GM12878 (cell line): ENCODE data around the gene BFSP2. TPM values are rescaled to one million over a fixed set of nuclear protein-coding genes. Genes with fewer than 3 reads are reported as not detected.

Experiments used
- ATAC-seq: fragments of 200-7000 bp; cut with Tn5 transposase; 3 replicates; pipeline ENCODE4 v1.9.1; 2020; ENCODE audit warnings: mild to moderate bottlenecking, moderate library complexity
- BruUV-seq: library from RNA; stranded (reverse); fragments of 400-500 nt; replicated peaks from 2 replicates; lab custom pipeline; 2021; lab: Mats Ljungman, UMichigan
- CTCF ChIA-PET: fragments of 300-600 bp; sonication (Branson Sonifier 250); formaldehyde crosslinking; extraction: SDS; loops from one replicate; lab custom pipeline; 2021; ENCODE audit warnings: inconsistent platforms; lab: Yijun Ruan, JAX
- POLR2A ChIA-PET: fragments of 350-600 bp; formaldehyde crosslinking; extraction: SDS; loops from one replicate; lab custom pipeline; 2021; ENCODE audit warnings: inconsistent platforms; lab: Charles Lee
- RAD21 ChIA-PET: fragments of 300-600 bp; sonication (Branson Sonifier 250); formaldehyde crosslinking; loops from one replicate; lab custom pipeline; 2023; ENCODE audit warnings: antibody characterized with exemption; ENCODE audit not compliant: unreplicated experiment; lab: Charles Lee
- SMC1A ChIA-PET: fragments of 300-600 bp; sonication (Branson Sonifier 250); formaldehyde crosslinking; loops from one replicate; lab custom pipeline; 2023; ENCODE audit not compliant: unreplicated experiment, uncharacterized antibody; lab: Charles Lee
- DNase-seq: peaks from one replicate; pipeline ENCODE4 v3.0.0-alpha.2; 2011; ENCODE audit warnings: low read depth, low spot score
- FAIRE-seq: peaks from 3 replicates; lab custom pipeline; 2011; peaks lifted over from hg19 to GRCh38; lab: Jason Lieb, UNC
- H2AFZ ChIP-seq: 2 replicates; pipeline ENCODE4 v1.6.0; 2011; ENCODE audit warnings: low read depth, low read length, control low read depth; ENCODE audit not compliant: control insufficient read depth
- H3K27ac ChIP-seq: 2 replicates; pipeline ENCODE4 v1.5.1; 2011; ENCODE audit warnings: control low read depth; ENCODE audit not compliant: control insufficient read depth, insufficient read depth
- H3K27me3 ChIP-seq, 2 experiments: replicated peaks in 1 of 2; 2 replicates each; pipeline versions ENCODE4 v1.6.0 to v1.6.1; 2011; ENCODE audit warnings: low read length in 1 of 2; ENCODE audit not compliant: control insufficient read depth in 2 of 2, insufficient read depth in 2 of 2
- H3K36me3 ChIP-seq, 2 experiments: 2 replicates each; pipeline ENCODE4 v1.5.1; 2011; ENCODE audit warnings: low read length in 1 of 2; ENCODE audit not compliant: control insufficient read depth in 2 of 2, insufficient read depth in 2 of 2
- H3K4me1 ChIP-seq: 2 replicates; pipeline ENCODE4 v1.6.1; 2011; ENCODE audit warnings: mild to moderate bottlenecking, low read length, moderate library complexity, mixed read lengths; ENCODE audit not compliant: control insufficient read depth, insufficient read depth
- H3K4me2 ChIP-seq: 2 replicates; pipeline ENCODE4 v1.6.0; 2011; ENCODE audit warnings: control low read depth; ENCODE audit not compliant: control insufficient read depth, insufficient read depth
- H3K4me3 ChIP-seq: fragments of 200-600 bp; sonication (generic); 2 replicates; pipeline ENCODE4 v1.5.1; 2016
- H3K79me2 ChIP-seq: 2 replicates; pipeline ENCODE4 v1.6.0; 2011; ENCODE audit warnings: low read length; ENCODE audit not compliant: control insufficient read depth, insufficient read depth
- H3K9ac ChIP-seq: 2 replicates; pipeline ENCODE4 v1.8.0; 2011; ENCODE audit warnings: low read length, control low read depth, mixed read lengths; ENCODE audit not compliant: control insufficient read depth, insufficient read depth
- H3K9me3 ChIP-seq: replicated peaks from 3 replicates; pipeline ENCODE4 v1.5.1; 2011; ENCODE audit warnings: mild to moderate bottlenecking, low read length; ENCODE audit not compliant: control insufficient read depth, insufficient read depth
- H4K20me1 ChIP-seq: 2 replicates; pipeline ENCODE4 v1.6.0; 2011; ENCODE audit not compliant: control insufficient read depth, insufficient read depth
- CHD2 ChIP-seq: IDR thresholded peaks from 2 replicates; pipeline ENCODE4 v1.6.1; 2011; ENCODE audit warnings: low read depth, low read length, improper control_type of control experiment, borderline replicate concordance
- CREM ChIP-seq: IDR thresholded peaks from 2 replicates; pipeline ENCODE4 v1.6.1; 2014; ENCODE audit warnings: antibody characterized with exemption, low read depth
- ESRRA ChIP-seq: IDR thresholded peaks from 2 replicates; pipeline ENCODE4 v1.6.1; 2012; ENCODE audit warnings: mild to moderate bottlenecking, low read length, improper control_type of control experiment
- NFYB ChIP-seq: IDR thresholded peaks from 2 replicates; pipeline ENCODE4 v1.6.1; 2011; ENCODE audit warnings: low read depth, mild to moderate bottlenecking, low read length, improper control_type of control experiment, moderate library complexity; ENCODE audit not compliant: insufficient read depth
- WGBS: methylation state at CpG from one replicate; pipeline ENCODE4 v1.1.6; 2016; ENCODE audit warnings: low lambda C conversion rate; ENCODE audit not compliant: insufficient replicate concordance, insufficient coverage; ENCODE audit errors: missing lambda C conversion rate; 5-methylcytosine and 5-hydroxymethylcytosine counted together
- in situ Hi-C: fragments of 300-500 bp; cut with MboI; formaldehyde crosslinking; loops from 9 replicates; pipeline ENCODE4 v1.14.3; 2018; ENCODE audit warnings: mixed read lengths
- intact Hi-C: fragments of 100-400 bp; cut with micrococcal nuclease; formaldehyde crosslinking; loops from one replicate; pipeline ENCODE4 v1.14.2; 2022; ENCODE audit not compliant: unreplicated experiment
- polyA plus RNA-seq, 11 experiments: library from polyadenylated mRNA; depleted of rRNA in 4 of 11; unstranded in 6 of 11; stranded (reverse) in 5 of 11; fragments of >200 nt; fragmentation: Nextera tagmentation in 4 of 11; fragmentation: Illumina TruSeq in 1 of 11; extraction: Ambion mirVana in 4 of 11; extraction: Trizol in 1 of 11; gene quantifications; 1 replicate in 1 of 11; 2 replicates in 10 of 11; pipeline versions ENCODE4 v1.2.1 to v1.2.3, GENCODE V29; 2011 to 2016; ENCODE audit warnings: inconsistent platforms in 2 of 11, missing spikeins in 2 of 11, low read depth in 1 of 11
- total RNA-seq, 4 experiments: library from RNA; depleted of rRNA in 3 of 4; stranded (reverse); fragments of >200 nt in 3 of 4; fragmentation: Illumina TruSeq in 1 of 4; extraction: Trizol in 1 of 4; gene quantifications; 2 replicates each; pipeline versions ENCODE4 v1.2.1 to v1.2.3, GENCODE V29; 2013 to 2021
- TF ChIP-seq, protein P1 (sequence below): fragments of 450-650 bp; IDR thresholded peaks from 2 replicates; pipeline ENCODE4 v1.6.1; 2016; ENCODE audit warnings: mild to moderate bottlenecking, moderate library complexity, borderline replicate concordance
- TF ChIP-seq, protein P2 (sequence below): fragments of 450-650 bp; IDR thresholded peaks from 2 replicates; pipeline ENCODE4 v1.6.1; 2017; ENCODE audit warnings: antibody characterized with exemption, mild to moderate bottlenecking, moderate library complexity
- TF ChIP-seq, protein P3 (sequence below): fragments of 450-650 bp; IDR thresholded peaks from 2 replicates; pipeline ENCODE4 v1.6.1; 2017; ENCODE audit warnings: mild to moderate bottlenecking

Gene BFSP2
- total and polyA plus RNA-seq, 10 of the 15 experiments (the other 5 are each of a cell fraction or from before 2014, with no cell fraction given): 1.5 to 20.4 (median 7.3) TPM

DNA sequence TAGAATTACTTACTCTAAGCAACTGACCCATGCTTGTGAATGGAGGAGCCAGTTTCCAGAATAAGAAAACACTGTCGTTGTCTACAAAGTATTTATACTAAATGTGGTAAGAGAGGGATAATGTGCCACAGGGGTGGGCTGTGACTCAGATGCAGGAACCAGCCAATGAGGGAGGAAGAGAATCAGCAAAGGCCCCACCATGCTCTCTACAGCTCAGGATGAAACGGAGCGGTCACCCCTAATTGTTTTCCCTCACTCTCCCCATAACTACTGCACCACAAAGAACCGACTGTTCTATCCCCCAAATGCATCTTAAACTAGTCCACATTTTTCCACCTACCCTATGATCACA, 44.5 kb downstream of the BFSP2 start:
- DNase-seq (no peak), ATAC-seq (no peak), FAIRE-seq (no peak)
- H3K27me3 ChIP-seq: no peaks in the 10 kb centered on the region
- ChIA-PET POLR2A (interaction anchor here (0.6 kb wide), 1 partner anchor 124 kb away, joined by 4 read pairs; no protein-coding TSS in a partner anchor), CTCF (interaction anchor here (1.0 kb wide), 1 partner anchor 133 kb away, joined by 4 read pairs; no protein-coding TSS in a partner anchor), RAD21 (interaction anchor here (1.2 kb wide), 1 partner anchor 134 kb away, joined by 6 read pairs; no protein-coding TSS in a partner anchor), SMC1A (interaction anchor here (3.1 to 20.4 kb wide), 3 partner anchors 27 to 133 kb away, joined by 18 to 380 read pairs (median 92); partner anchors contain the start of gene CDV3)
- H3K79me2 ChIP-seq: no peaks in the 10 kb centered on the region
- H3K36me3 ChIP-seq: no peaks in the 10 kb centered on the region
- H3K27ac ChIP-seq: peak overlapping the region; percentile 7; the same call in 1 of the 2 replicates
- no peak for TF ChIP-seq ESRRA
- TF ChIP-seq, protein P1, sequence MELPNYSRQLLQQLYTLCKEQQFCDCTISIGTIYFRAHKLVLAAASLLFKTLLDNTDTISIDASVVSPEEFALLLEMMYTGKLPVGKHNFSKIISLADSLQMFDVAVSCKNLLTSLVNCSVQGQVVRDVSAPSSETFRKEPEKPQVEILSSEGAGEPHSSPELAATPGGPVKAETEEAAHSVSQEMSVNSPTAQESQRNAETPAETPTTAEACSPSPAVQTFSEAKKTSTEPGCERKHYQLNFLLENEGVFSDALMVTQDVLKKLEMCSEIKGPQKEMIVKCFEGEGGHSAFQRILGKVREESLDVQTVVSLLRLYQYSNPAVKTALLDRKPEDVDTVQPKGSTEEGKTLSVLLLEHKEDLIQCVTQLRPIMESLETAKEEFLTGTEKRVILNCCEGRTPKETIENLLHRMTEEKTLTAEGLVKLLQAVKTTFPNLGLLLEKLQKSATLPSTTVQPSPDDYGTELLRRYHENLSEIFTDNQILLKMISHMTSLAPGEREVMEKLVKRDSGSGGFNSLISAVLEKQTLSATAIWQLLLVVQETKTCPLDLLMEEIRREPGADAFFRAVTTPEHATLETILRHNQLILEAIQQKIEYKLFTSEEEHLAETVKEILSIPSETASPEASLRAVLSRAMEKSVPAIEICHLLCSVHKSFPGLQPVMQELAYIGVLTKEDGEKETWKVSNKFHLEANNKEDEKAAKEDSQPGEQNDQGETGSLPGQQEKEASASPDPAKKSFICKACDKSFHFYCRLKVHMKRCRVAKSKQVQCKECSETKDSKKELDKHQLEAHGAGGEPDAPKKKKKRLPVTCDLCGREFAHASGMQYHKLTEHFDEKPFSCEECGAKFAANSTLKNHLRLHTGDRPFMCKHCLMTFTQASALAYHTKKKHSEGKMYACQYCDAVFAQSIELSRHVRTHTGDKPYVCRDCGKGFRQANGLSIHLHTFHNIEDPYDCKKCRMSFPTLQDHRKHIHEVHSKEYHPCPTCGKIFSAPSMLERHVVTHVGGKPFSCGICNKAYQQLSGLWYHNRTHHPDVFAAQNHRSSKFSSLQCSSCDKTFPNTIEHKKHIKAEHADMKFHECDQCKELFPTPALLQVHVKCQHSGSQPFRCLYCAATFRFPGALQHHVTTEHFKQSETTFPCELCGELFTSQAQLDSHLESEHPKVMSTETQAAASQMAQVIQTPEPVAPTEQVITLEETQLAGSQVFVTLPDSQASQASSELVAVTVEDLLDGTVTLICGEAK: no peak
- TF ChIP-seq CHD2: no peak
- TF ChIP-seq, protein P2, sequence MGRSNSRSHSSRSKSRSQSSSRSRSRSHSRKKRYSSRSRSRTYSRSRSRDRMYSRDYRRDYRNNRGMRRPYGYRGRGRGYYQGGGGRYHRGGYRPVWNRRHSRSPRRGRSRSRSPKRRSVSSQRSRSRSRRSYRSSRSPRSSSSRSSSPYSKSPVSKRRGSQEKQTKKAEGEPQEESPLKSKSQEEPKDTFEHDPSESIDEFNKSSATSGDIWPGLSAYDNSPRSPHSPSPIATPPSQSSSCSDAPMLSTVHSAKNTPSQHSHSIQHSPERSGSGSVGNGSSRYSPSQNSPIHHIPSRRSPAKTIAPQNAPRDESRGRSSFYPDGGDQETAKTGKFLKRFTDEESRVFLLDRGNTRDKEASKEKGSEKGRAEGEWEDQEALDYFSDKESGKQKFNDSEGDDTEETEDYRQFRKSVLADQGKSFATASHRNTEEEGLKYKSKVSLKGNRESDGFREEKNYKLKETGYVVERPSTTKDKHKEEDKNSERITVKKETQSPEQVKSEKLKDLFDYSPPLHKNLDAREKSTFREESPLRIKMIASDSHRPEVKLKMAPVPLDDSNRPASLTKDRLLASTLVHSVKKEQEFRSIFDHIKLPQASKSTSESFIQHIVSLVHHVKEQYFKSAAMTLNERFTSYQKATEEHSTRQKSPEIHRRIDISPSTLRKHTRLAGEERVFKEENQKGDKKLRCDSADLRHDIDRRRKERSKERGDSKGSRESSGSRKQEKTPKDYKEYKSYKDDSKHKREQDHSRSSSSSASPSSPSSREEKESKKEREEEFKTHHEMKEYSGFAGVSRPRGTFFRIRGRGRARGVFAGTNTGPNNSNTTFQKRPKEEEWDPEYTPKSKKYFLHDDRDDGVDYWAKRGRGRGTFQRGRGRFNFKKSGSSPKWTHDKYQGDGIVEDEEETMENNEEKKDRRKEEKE: no peak
- TF ChIP-seq CREM: no peak
- no peak for TF ChIP-seq NFYB
- TF ChIP-seq, protein P3, sequence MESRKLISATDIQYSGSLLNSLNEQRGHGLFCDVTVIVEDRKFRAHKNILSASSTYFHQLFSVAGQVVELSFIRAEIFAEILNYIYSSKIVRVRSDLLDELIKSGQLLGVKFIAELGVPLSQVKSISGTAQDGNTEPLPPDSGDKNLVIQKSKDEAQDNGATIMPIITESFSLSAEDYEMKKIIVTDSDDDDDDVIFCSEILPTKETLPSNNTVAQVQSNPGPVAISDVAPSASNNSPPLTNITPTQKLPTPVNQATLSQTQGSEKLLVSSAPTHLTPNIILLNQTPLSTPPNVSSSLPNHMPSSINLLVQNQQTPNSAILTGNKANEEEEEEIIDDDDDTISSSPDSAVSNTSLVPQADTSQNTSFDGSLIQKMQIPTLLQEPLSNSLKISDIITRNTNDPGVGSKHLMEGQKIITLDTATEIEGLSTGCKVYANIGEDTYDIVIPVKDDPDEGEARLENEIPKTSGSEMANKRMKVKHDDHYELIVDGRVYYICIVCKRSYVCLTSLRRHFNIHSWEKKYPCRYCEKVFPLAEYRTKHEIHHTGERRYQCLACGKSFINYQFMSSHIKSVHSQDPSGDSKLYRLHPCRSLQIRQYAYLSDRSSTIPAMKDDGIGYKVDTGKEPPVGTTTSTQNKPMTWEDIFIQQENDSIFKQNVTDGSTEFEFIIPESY: no peak
- no peaks in the 10 kb centered on the region for H4K20me1 ChIP-seq
- H3K4me2 ChIP-seq: peak overlapping the region; percentile 17; the same call in 1 of the 2 replicates
- H3K4me3 ChIP-seq: no peak overlapping the region
- intact Hi-C loops (no loop called here), in situ Hi-C loops (no loop called here)
- no peak overlapping the region for H3K9ac ChIP-seq
- WGBS: 84% methylated on average over 4 of the region's 4 CpGs
- peaks cover 66% of the 10 kb centered on the region for H3K4me1 ChIP-seq
- peak overlapping the region; percentile 32; the same call in 1 of the 2 replicates for H2AFZ ChIP-seq
- BruUV-seq: no TSS peak
- H3K9me3 ChIP-seq: peaks cover 4% of the 10 kb centered on the region; the same call in 2 of the 3 replicates
